K562 (cell line): ENCODE measurements around the gene CCNQ. TPM values are rescaled to one million over a fixed set of nuclear protein-coding genes. Genes with fewer than 3 reads are reported as not detected.

Experiments used
- ELF4 ChIP-seq: fragments of 450-650 bp; formaldehyde crosslinking; IDR thresholded peaks from 2 replicates; pipeline ENCODE4 v1.4.0; 2022; ENCODE audit warnings: missing genetic modification characterization
- EWSR1 ChIP-seq: fragments of 450-650 bp; IDR thresholded peaks from 2 replicates; pipeline ENCODE4 v1.6.1; 2018; ENCODE audit warnings: borderline replicate concordance, mild to moderate bottlenecking, low read depth, moderate library complexity; ENCODE audit not compliant: partially characterized antibody
- FOSL1 ChIP-seq: fragments of 200-800 bp; sonication (Bioruptor generic); conservative IDR thresholded peaks from 2 replicates; pipeline ENCODE4 v1.6.1; 2016; ENCODE audit warnings: missing genetic modification characterization, missing compliant biosample characterization
- GATA2 ChIP-seq: sonication (generic); formaldehyde crosslinking; IDR thresholded peaks from 2 replicates; pipeline ENCODE4 v1.4.0; 2020; ENCODE audit warnings: mild to moderate bottlenecking, missing genetic modification reagents
- HNRNPUL1 ChIP-seq: fragments of 200-400 bp; formaldehyde crosslinking; IDR thresholded peaks from 2 replicates; pipeline ENCODE4 v1.6.1; 2017; ENCODE audit warnings: low read length
- MEIS2 ChIP-seq: fragments of 450-650 bp; IDR thresholded peaks from 2 replicates; pipeline ENCODE4 v1.6.1; 2014; ENCODE audit warnings: mild to moderate bottlenecking; ENCODE audit not compliant: partially characterized antibody
- NFATC3 ChIP-seq: fragments of 450-650 bp; IDR thresholded peaks from 2 replicates; pipeline ENCODE4 v1.6.1; 2017; ENCODE audit warnings: mild to moderate bottlenecking
- NR1H2 ChIP-seq: sonication (generic); formaldehyde crosslinking; IDR thresholded peaks from 2 replicates; pipeline ENCODE4 v1.4.0; 2020; ENCODE audit warnings: mild to moderate bottlenecking, missing genetic modification reagents
- NRF1 ChIP-seq, 2 experiments: fragments of 450-650 bp; IDR thresholded peaks in 1 of 2; conservative IDR thresholded peaks in 1 of 2; 2 replicates each; pipeline ENCODE4 v1.6.1; 2014; ENCODE audit warnings: mild to moderate bottlenecking in 2 of 2
- PHF20 ChIP-seq: fragments of 450-650 bp; IDR thresholded peaks from 2 replicates; pipeline ENCODE4 v1.6.1; 2018; ENCODE audit not compliant: partially characterized antibody
- POLR2H ChIP-seq: IDR thresholded peaks from 2 replicates; pipeline ENCODE4 v1.6.1; 2016; ENCODE audit warnings: missing genetic modification characterization, low read depth, mild to moderate bottlenecking, control low read depth, missing compliant biosample characterization, moderate library complexity
- USF2 ChIP-seq: sonication (generic); formaldehyde crosslinking; IDR thresholded peaks from 2 replicates; pipeline ENCODE4 v1.5.0; 2020; ENCODE audit warnings: missing genetic modification reagents
- ZBTB8A ChIP-seq: fragments of 450-650 bp; IDR thresholded peaks from 2 replicates; pipeline ENCODE4 v1.6.1; 2018; ENCODE audit warnings: mild to moderate bottlenecking, moderate library complexity; ENCODE audit not compliant: partially characterized antibody
- ZNF347 ChIP-seq: fragments of 450-650 bp; formaldehyde crosslinking; IDR thresholded peaks from 2 replicates; pipeline ENCODE4 v1.4.0; 2020; ENCODE audit warnings: low read depth, mild to moderate bottlenecking, moderate library complexity
- ZNF551 ChIP-seq: fragments of 250-450 bp; sonication (Bioruptor Pico); IDR thresholded peaks from 2 replicates; pipeline ENCODE4 v1.5.0; 2021; ENCODE audit warnings: mild to moderate bottlenecking, moderate library complexity
- ZNF766 ChIP-seq: fragments of 200-800 bp; sonication (Bioruptor generic); conservative IDR thresholded peaks from 2 replicates; pipeline ENCODE4 v1.6.1; 2016; ENCODE audit warnings: missing genetic modification characterization, missing compliant biosample characterization
- ZNF79 ChIP-seq: fragments of 250-450 bp; sonication (Bioruptor Pico); IDR thresholded peaks from 2 replicates; pipeline ENCODE4 v1.4.0; 2020; ENCODE audit warnings: low read depth, mild to moderate bottlenecking, moderate library complexity
- polyA plus RNA-seq, 8 experiments: library from polyadenylated mRNA; depleted of rRNA in 4 of 8; stranded (reverse) in 5 of 8; unstranded in 3 of 8; fragments of >200 nt; fragmentation: Nextera tagmentation in 2 of 8; fragmentation: Illumina TruSeq in 1 of 8; extraction: Ambion mirVana in 2 of 8; extraction: Trizol in 1 of 8; gene quantifications; 2 replicates each; pipeline versions ENCODE4 v1.2.1 to v1.2.3, GENCODE V29; 2011 to 2014; ENCODE audit warnings: inconsistent platforms in 1 of 8, missing spikeins in 1 of 8
- total RNA-seq, 7 experiments: library from RNA; depleted of rRNA in 6 of 7; stranded (reverse); fragments of >200 nt in 6 of 7; fragmentation: Illumina TruSeq in 2 of 7; extraction: Trizol in 2 of 7; gene quantifications; 2 replicates each; pipeline versions ENCODE4 v1.2.1 to v1.2.3, GENCODE V29; 2011 to 2021; ENCODE audit warnings: low replicate concordance in 1 of 7
- TF ChIP-seq, protein P1 (sequence below): fragments of 450-650 bp; IDR thresholded peaks from 2 replicates; pipeline ENCODE4 v1.6.1; 2018; ENCODE audit not compliant: partially characterized antibody
- TF ChIP-seq, protein P2 (sequence below): fragments of 250-450 bp; sonication (Bioruptor Pico); IDR thresholded peaks from 2 replicates; pipeline ENCODE4 v1.6.1; 2021; ENCODE audit warnings: mild to moderate bottlenecking
- TF ChIP-seq, protein P3 (sequence below), 2 experiments: IDR thresholded peaks; 2 replicates each; pipeline ENCODE4 v1.6.1; 2012; ENCODE audit warnings: improper control_type of control experiment in 2 of 2, low read depth in 2 of 2, low read length in 2 of 2, borderline replicate concordance in 1 of 2

The CCNQ gene
- total and polyA plus RNA-seq, 9 of the 15 experiments (the other 6 are each of a cell fraction or from before 2014, with no cell fraction given), result 0.92 to 53.8 (median 25.3) TPM

GRCh38 chrX:153609917-153610835 is 11.2 kb upstream of the CCNQ start (continued):
- TF ChIP-seq, protein P1, sequence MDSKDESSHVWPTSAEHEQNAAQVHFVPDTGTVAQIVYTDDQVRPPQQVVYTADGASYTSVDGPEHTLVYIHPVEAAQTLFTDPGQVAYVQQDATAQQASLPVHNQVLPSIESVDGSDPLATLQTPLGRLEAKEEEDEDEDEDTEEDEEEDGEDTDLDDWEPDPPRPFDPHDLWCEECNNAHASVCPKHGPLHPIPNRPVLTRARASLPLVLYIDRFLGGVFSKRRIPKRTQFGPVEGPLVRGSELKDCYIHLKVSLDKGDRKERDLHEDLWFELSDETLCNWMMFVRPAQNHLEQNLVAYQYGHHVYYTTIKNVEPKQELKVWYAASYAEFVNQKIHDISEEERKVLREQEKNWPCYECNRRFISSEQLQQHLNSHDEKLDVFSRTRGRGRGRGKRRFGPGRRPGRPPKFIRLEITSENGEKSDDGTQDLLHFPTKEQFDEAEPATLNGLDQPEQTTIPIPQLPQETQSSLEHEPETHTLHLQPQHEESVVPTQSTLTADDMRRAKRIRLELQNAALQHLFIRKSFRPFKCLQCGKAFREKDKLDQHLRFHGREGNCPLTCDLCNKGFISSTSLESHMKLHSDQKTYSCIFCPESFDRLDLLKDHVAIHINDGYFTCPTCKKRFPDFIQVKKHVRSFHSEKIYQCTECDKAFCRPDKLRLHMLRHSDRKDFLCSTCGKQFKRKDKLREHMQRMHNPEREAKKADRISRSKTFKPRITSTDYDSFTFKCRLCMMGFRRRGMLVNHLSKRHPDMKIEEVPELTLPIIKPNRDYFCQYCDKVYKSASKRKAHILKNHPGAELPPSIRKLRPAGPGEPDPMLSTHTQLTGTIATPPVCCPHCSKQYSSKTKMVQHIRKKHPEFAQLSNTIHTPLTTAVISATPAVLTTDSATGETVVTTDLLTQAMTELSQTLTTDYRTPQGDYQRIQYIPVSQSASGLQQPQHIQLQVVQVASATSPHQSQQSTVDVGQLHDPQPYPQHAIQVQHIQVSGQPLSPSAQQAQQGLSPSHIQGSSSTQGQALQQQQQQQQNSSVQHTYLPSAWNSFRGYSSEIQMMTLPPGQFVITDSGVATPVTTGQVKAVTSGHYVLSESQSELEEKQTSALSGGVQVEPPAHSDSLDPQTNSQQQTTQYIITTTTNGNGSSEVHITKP, result no peak
- TF ChIP-seq ZNF79 (CRISPR knock-in tag), result no peak
- no peak for TF ChIP-seq MEIS2
- no peak for TF ChIP-seq PHF20
- TF ChIP-seq ZNF347, result no peak
- peak; percentile 74 to 79 for TF ChIP-seq NRF1 (conservative IDR thresholded peaks at IDR 0.05 in 1 of 2, IDR thresholded peaks at IDR 0.05 in 1 of 2)
- TF ChIP-seq ZNF551 (CRISPR knock-in tag), result no peak
- no peak for TF ChIP-seq GATA2
- TF ChIP-seq NFATC3, result 0 out of 2 replicates have a peak, but pooled peaks have one; percentile 49
- TF ChIP-seq ZBTB8A, result no peak
- TF ChIP-seq, protein P2, sequence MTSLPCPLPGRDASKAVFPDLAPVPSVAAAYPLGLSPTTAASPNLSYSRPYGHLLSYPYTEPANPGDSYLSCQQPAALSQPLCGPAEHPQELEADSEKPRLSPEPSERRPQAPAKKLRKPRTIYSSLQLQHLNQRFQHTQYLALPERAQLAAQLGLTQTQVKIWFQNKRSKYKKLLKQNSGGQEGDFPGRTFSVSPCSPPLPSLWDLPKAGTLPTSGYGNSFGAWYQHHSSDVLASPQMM (CRISPR knock-in tag), result no peak
- TF ChIP-seq ZNF766 (CRISPR knock-in tag), result no peak
- no peak for TF ChIP-seq NR1H2 (CRISPR knock-in tag)
- no peak for TF ChIP-seq HNRNPUL1
- TF ChIP-seq FOSL1, result no peak
- no peak for TF ChIP-seq POLR2H (tag)
- no peak for TF ChIP-seq EWSR1
- TF ChIP-seq, protein P3, sequence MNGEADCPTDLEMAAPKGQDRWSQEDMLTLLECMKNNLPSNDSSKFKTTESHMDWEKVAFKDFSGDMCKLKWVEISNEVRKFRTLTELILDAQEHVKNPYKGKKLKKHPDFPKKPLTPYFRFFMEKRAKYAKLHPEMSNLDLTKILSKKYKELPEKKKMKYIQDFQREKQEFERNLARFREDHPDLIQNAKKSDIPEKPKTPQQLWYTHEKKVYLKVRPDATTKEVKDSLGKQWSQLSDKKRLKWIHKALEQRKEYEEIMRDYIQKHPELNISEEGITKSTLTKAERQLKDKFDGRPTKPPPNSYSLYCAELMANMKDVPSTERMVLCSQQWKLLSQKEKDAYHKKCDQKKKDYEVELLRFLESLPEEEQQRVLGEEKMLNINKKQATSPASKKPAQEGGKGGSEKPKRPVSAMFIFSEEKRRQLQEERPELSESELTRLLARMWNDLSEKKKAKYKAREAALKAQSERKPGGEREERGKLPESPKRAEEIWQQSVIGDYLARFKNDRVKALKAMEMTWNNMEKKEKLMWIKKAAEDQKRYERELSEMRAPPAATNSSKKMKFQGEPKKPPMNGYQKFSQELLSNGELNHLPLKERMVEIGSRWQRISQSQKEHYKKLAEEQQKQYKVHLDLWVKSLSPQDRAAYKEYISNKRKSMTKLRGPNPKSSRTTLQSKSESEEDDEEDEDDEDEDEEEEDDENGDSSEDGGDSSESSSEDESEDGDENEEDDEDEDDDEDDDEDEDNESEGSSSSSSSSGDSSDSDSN (IDR thresholded peaks at IDR 0.05; ENCODE audit: borderline replicate concordance in 1 of 2, low read depth in 2 of 2, low read length in 2 of 2), result no peak
- no peak for TF ChIP-seq ELF4 (CRISPR knock-in tag)
- TF ChIP-seq USF2, result no peak
